ENCODE measurements around the gene PLCD1.

PLCD1 gene

GRCh38 chr3:38032328-38032865, 3.0 kb upstream of the PLCD1 start:
- TF ChIP-seq, protein P1, sequence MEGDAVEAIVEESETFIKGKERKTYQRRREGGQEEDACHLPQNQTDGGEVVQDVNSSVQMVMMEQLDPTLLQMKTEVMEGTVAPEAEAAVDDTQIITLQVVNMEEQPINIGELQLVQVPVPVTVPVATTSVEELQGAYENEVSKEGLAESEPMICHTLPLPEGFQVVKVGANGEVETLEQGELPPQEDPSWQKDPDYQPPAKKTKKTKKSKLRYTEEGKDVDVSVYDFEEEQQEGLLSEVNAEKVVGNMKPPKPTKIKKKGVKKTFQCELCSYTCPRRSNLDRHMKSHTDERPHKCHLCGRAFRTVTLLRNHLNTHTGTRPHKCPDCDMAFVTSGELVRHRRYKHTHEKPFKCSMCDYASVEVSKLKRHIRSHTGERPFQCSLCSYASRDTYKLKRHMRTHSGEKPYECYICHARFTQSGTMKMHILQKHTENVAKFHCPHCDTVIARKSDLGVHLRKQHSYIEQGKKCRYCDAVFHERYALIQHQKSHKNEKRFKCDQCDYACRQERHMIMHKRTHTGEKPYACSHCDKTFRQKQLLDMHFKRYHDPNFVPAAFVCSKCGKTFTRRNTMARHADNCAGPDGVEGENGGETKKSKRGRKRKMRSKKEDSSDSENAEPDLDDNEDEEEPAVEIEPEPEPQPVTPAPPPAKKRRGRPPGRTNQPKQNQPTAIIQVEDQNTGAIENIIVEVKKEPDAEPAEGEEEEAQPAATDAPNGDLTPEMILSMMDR (conservative IDR thresholded peaks at IDR 0.05), result no peak
- TF ChIP-seq ZFX (IDR thresholded peaks at IDR 0.05), result no peak

DNA sequence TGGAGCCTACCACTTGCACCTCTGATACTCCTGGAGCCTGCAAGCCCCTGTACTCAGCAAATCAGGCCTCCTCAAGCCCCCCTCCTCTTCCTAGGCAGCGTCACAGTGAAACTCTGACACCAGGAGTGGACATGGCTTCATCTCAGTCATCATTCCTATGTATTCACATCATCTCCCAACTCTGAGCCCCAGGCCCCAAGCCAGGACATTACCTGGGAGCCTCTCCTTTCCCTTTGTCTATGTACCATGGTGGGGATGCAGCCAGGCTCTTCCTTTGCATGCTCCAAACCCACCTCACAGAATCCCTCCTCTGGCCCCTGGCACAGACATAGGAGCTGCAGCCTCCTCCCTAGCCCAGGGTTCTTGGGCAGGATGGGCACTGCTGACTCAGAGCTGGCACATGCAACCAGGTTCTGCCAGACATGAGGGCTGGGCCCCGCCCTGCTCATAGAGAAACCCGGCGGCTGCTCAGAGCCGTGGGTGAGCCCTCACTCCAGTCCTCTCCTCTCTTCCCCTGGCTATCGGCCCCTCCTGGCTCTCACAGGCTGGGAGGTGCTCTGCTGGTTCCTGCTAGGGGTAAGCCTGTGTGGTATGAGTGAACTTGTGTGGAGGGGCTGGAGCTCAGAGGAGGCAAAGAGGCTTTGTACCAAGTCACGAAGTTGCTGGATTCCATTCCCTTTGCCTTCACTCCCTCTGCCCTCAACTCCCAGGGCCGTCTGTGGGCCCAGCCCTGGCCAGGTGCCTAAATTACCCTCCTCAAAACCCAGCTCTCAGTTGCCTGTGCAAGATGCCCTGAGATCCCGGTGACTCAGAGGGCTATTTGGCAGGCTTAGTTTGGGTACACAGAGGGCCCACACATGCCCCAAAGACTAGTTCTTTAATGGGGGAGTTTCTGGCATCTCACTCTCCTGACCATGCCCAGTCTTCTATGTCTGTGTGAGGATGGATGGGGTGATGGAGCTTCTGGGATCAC, 1.9 kb upstream of the PLCD1 start:
- TF ChIP-seq, protein P1 (conservative IDR thresholded peaks at IDR 0.05), result no peak
- no peak for TF ChIP-seq ZFX (IDR thresholded peaks at IDR 0.05)
- H3K27ac ChIP-seq, result no peak overlapping the region

More at GRCh38 chr3:38032328-38032865, 3.0 kb upstream of the PLCD1 start:
- no peak overlapping the region for H3K27ac ChIP-seq

DNA sequence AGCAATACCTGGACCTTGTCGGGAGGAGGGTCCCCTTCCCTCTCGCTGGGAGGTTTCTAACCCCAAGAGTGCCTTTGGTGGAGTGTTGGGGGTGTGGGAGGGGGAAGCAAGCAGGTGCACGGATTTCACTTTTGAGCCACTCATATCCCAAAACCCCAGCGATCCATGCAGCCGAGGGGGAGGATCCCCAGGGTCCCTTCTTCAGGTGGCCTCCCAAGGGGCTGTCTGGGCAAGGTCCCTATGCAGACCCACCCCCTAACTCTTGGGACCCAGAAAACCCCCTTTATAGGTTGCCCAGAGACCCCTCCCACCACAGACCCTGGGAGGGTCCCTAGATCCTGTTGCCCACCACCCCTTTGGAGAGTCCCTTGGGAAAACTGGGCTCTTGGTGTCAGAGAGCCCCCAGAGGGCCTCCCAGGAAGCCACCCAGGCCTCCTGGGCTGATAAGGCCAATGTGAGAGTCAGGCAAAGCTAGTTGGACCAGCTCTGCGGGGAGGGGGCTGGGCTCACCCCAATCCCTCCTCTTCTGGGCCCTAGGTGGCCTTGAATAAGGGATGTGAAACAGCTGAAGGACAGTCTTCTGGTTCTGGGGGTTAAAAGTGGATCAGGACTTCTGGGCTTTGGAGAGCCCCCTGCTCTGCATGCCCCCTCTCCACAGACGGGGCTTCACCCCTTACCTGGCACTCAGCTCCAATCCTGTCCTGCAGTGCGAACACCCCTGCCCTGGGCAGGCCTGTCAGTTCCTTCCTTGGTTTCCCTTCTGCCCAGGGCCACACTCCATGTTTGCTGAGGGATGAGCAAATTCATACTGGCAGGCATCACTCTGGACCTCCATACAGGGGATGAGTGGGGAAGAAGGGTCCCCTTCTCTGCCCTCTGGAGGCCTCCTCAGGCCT, 932 bp upstream of the PLCD1 start:
- TF ChIP-seq, protein P1 (conservative IDR thresholded peaks at IDR 0.05), result no peak
- TF ChIP-seq ZFX (IDR thresholded peaks at IDR 0.05), result no peak
- no peak overlapping the region for H3K27ac ChIP-seq

GRCh38 chr3:38028621-38029361, 651 bp downstream of the PLCD1 start:
- TF ChIP-seq, protein P1 (conservative IDR thresholded peaks at IDR 0.05), result no peak
- TF ChIP-seq ZFX (IDR thresholded peaks at IDR 0.05), result no peak
- H3K27ac ChIP-seq, result no peak overlapping the region

DNA sequence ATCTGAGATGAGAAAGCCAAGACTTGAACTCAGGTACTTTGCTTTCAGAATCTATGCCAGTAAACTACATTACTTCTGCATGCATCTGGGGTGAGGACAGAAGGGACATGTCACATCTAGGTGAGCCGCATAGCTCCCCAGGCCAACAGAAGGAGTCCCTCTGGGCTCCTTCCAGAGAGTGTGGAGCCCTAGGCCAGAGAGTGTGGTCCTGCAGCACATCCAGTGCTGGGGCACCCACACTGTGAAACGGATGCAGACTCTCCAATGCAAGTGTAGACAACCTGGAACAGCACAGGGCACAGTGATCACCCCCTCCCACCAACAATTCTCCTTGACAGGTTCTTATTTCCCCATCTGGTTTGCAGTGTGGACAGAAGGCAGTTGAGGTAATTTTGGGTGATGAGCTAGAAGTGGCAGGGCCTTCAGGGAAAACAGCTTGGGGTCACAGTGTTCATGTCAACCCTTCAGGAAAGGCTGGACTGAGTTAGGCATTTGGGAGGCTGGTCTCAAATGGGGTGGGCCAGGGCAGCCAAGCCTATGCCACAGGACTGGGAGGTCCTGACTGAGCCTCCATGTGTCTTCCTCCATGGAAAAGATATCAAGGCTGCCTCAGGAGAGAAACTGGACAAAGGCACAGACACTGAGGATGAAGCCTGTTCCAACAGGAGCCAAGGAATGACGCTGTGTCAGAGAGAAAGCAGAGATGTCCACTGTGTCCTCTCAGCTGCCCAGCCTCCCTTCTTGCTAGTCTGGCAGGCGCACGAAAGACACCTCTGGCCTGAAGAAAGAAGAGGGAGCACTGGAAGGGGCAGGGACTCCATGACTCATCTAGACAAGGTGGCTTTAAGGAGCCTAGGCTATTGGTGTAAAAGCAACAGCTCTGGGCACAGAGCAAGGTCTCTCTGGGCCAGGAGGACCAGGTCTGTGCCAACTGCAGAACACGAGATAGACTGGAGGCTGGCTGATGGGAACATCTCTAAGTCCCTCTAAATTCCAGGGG, 1.7 kb downstream of the PLCD1 start:
- no peak overlapping the region for H3K27ac ChIP-seq
- no peak for TF ChIP-seq ZFX (IDR thresholded peaks at IDR 0.05)
- TF ChIP-seq, protein P1 (conservative IDR thresholded peaks at IDR 0.05), result no peak

- H3K27ac ChIP-seq, result no peak overlapping the region
- TF ChIP-seq, protein P1 (conservative IDR thresholded peaks at IDR 0.05), result no peak
- no peak for TF ChIP-seq ZFX (IDR thresholded peaks at IDR 0.05)
Observed at GRCh38 chr3:38026856-38027255, 2.6 kb downstream of the PLCD1 start.
